Omental fat pad (tissue), 4 donors: Measurements from ENCODE around the gene VPS18. TPM values are rescaled to one million over a fixed set of nuclear protein-coding genes. Genes with fewer than 3 reads are reported as not detected.

Source experiments
- ATAC-seq: fragments of 150-250 bp; one replicate; pipeline ENCODE4 v1.9.1; 2016; ENCODE audit warnings: mild to moderate bottlenecking, moderate library complexity; ENCODE audit not compliant: low FRiP score
- DNase-seq: peaks from one replicate; pipeline ENCODE4 v3.0.0-alpha.2; 2019; ENCODE audit warnings: low spot score
- total RNA-seq, 4 donors: library from RNA; depleted of rRNA; stranded (reverse); fragments of >200 nt; gene quantifications; one replicate each; pipeline ENCODE4 v1.1.0, GENCODE V29; 2016
- TF ChIP-seq, protein P1 (sequence below), 3 donors: fragments of 450-650 bp; IDR thresholded peaks; one replicate each; pipeline ENCODE4 v1.5.1; 2016 to 2017; ENCODE audit warnings: antibody characterized with exemption in 3 of 3, mild to moderate bottlenecking in 3 of 3, moderate library complexity in 2 of 3

Gene VPS18
- total RNA-seq, 4 donors from 2014 or later, result 25.2 to 32.9 (median 28.9) TPM

DNA sequence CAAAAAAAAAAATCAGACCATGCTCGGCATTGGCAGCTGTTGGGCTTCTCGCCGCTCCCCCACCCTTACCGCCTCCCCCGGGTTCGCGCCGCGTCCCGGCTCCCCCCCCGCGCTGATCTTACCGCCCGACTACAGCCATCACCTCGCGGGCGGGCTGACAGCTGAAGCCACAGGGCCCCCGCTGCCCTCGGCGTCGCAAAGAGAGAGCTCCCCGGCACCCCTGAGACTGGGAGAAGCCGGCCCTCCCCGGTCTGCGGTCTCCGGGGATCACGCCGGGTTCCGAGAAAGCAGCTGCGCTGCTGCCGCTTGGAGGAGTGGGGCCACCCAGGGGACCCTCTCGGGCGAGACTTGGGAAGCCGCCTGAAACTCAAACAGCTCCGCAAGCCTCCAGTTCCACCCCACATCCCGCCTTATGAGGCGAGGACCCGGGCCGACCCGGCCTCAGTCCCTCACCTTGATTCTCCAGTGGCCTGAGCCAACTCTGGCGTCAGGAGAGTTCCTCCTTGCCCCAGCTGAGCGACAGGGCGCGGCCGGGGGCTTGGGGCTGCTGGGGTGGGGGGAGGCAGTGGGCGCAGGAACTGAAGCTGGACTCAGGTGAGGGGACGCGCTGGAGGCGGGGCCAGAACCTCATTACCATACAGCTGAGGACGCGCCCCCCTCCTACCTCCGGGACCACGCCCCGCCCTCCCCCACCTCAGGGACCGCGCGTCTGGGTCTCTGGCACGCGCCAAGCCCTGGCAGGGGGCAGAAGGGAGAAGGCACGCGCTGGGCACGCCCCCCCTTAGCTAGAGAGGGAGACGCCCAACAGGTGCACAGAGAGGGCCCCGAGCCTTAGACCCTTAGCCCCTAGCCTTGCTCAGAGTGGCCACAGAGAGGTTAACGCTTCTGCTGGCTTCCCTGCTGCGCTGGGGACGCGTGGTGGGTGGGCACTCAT, 33.9 kb downstream of the VPS18 start:
- ATAC-seq (no peak), DNase-seq (no peak)
- TF ChIP-seq, protein P1, sequence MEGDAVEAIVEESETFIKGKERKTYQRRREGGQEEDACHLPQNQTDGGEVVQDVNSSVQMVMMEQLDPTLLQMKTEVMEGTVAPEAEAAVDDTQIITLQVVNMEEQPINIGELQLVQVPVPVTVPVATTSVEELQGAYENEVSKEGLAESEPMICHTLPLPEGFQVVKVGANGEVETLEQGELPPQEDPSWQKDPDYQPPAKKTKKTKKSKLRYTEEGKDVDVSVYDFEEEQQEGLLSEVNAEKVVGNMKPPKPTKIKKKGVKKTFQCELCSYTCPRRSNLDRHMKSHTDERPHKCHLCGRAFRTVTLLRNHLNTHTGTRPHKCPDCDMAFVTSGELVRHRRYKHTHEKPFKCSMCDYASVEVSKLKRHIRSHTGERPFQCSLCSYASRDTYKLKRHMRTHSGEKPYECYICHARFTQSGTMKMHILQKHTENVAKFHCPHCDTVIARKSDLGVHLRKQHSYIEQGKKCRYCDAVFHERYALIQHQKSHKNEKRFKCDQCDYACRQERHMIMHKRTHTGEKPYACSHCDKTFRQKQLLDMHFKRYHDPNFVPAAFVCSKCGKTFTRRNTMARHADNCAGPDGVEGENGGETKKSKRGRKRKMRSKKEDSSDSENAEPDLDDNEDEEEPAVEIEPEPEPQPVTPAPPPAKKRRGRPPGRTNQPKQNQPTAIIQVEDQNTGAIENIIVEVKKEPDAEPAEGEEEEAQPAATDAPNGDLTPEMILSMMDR (IDR thresholded peaks at IDR 0.05), result no peak

DNA sequence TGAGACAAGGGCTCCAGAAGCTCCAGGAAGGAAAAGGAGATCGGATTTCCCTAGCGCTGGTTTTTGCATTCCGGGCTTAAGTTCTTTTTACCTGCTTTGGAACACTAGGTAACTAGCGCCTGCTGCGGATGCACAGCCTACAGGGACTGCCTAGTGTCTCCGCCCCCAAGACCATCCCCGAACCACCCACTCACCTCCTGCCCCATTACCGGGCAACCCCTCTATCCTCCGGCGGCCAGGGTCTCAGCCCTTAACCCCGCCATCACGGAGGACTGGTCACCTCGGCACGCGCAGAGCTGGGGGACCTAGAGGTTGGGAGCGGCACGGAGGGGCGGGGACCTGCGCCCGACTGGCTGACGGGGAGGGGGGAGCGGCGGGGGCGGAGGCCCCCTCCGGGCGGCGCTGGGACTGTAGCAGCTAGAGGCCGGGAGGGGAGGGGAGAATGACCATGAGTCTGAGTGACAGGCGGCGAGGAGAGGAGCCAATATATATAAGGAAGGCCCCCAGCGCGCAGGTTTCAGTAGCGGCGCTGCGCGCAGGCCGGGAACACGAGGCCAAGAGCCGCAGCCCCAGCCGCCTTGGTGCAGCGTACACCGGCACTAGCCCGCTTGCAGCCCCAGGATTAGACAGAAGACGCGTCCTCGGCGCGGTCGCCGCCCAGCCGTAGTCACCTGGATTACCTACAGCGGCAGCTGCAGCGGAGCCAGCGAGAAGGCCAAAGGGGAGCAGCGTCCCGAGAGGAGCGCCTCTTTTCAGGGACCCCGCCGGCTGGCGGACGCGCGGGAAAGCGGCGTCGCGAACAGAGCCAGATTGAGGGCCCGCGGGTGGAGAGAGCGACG, 34.8 kb downstream of the VPS18 start, which contains the start of gene DLL4:
DLL4 (plus strand) TSS at position 520 of the 839 bp plus-strand sequence. CDS start 329 bp downstream, outside the sequence.
- ATAC-seq (peak; percentile 52), DNase-seq (no peak)
- TF ChIP-seq, protein P1 (IDR thresholded peaks at IDR 0.05), result no peak

DNA sequence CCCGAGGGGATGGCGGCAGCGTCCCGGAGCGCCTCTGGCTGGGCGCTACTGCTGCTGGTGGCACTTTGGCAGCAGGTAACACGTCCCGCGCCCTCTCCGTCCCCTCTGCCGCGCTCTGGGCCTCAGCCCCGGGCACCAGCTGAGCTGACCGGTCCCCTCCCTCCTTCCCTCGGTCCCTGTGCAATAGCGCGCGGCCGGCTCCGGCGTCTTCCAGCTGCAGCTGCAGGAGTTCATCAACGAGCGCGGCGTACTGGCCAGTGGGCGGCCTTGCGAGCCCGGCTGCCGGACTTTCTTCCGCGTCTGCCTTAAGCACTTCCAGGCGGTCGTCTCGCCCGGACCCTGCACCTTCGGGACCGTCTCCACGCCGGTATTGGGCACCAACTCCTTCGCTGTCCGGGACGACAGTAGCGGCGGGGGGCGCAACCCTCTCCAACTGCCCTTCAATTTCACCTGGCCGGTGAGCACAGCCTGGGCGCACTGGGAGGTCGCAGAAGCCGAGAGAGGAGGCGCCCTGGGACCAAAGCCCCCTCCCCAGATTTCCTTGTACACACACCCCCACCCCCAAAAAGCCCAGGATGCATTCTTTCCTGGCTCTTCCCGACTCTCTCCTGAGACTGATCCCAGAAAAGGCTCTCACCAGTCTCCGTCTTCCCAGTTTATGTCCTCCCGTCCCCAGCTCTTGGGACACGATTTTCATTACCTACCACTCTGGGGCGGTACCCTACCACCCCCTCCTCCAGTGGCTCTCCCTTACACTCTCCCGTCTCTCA, 35.6 kb downstream of the VPS18 start:
- TF ChIP-seq, protein P1 (IDR thresholded peaks at IDR 0.05), result no peak
- no peak for DNase-seq
- ATAC-seq, result peak; percentile 27

DNA sequence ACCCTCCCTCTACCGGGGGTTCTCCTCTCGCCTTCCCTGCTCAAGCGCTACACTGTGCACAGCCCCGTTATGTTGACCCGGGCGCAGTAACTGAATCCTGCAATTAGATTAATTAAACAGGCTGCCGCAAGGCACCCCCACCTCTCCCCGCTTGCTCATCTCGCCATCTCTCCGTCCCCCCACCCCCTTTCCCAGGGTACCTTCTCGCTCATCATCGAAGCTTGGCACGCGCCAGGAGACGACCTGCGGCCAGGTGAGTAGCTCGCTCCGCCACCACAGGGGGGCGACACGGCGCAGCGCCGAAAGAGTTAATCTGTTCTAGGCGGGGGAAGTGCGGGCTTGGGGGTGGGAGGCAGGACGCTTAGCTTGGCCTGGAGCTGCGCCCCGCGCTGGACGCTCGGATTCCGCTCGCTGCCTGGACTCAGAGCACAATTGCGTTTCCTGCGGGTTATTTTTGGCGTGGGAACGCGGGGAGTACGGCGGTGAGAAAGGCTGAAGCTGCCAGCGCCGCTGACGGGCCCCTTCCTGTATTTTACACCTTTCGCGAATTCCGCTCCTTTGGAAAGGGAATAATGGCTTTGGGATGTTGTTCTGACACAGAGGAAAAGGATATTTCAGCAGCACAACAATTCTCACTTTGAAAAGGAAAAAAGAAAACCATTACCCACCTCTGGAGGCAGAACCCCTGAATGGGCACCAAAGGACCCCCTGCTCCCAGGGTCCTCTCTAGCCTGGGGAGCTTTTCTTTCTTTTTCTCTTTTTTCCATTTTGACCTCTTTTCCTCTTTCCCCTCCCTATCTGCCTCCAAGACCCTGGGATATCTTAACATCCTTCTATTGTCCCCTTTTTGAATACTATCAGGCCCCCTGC, 36.4 kb downstream of the VPS18 start:
- ATAC-seq (no peak), DNase-seq (no peak)
- TF ChIP-seq, protein P1 (IDR thresholded peaks at IDR 0.05), result peak in 1 of 3 donors; percentile 33

DNA sequence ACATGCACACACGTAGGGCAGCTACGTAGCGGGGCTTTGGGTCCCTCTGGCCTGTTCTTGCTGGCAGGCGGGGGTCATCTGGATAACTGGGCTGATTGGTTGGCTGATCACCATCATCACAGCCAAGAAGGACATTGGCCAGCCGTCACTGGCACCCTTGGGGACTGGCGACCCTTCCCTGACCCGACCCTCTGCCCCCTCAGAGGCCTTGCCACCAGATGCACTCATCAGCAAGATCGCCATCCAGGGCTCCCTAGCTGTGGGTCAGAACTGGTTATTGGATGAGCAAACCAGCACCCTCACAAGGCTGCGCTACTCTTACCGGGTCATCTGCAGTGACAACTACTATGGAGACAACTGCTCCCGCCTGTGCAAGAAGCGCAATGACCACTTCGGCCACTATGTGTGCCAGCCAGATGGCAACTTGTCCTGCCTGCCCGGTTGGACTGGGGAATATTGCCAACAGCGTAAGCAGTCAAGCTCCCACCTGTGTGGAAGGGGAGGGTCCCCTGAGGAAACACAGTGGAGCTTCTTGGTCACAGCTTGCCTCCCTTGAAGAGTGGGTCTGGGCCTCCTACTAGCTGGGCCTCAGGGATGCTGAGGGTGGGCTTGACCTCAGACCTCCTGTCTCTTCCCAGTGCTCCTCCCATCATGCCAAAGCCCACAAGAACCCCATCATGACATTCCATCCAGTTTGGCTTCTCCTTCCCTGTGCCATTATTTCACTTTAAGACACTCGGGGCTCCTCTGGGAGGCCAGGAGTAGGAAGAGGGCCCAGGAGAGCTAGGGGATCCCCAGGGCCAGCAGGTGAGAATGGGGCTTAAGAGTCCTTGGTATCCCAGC, 37.3 kb downstream of the VPS18 start:
- ATAC-seq (no peak), DNase-seq (no peak)
- TF ChIP-seq, protein P1 (IDR thresholded peaks at IDR 0.05), result no peak
